ENCODE data around the gene TNK1.

DNA sequence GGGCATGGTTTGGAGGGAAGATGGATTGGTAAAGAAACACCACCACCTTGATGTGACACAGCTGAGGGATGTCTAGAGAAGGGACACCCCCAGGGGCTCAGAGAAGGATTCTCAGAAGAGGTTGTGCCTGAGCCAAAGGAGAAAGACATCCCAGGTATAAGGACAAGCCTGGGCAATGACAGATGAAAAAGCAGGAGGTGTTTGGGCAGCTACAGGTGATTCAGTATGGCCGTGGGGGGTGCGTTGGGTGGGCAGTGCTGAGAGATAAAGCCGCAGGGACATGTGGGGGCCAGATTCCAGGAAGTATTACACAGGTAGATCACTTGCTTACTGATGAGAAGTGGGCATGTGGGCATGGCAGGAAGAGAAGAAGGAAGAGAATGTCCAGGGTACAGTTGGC is 19.0 kb upstream of the TNK1 start:
- TF ChIP-seq, protein P1, sequence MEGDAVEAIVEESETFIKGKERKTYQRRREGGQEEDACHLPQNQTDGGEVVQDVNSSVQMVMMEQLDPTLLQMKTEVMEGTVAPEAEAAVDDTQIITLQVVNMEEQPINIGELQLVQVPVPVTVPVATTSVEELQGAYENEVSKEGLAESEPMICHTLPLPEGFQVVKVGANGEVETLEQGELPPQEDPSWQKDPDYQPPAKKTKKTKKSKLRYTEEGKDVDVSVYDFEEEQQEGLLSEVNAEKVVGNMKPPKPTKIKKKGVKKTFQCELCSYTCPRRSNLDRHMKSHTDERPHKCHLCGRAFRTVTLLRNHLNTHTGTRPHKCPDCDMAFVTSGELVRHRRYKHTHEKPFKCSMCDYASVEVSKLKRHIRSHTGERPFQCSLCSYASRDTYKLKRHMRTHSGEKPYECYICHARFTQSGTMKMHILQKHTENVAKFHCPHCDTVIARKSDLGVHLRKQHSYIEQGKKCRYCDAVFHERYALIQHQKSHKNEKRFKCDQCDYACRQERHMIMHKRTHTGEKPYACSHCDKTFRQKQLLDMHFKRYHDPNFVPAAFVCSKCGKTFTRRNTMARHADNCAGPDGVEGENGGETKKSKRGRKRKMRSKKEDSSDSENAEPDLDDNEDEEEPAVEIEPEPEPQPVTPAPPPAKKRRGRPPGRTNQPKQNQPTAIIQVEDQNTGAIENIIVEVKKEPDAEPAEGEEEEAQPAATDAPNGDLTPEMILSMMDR (IDR thresholded peaks at IDR 0.05; ENCODE audit: borderline replicate concordance, extremely low read depth, low read length, poor library complexity, severe bottlenecking), result no peak
- no peak for TF ChIP-seq EZH2 (IDR thresholded peaks at IDR 0.05; ENCODE audit: borderline replicate concordance, low read depth, low read length, severe bottlenecking)

Data from DND-41 (cell line).